Panc1 (cell line): Measurements from ENCODE around the gene ATRN. TPM values are rescaled to one million over a fixed set of nuclear protein-coding genes. Genes with fewer than 3 reads are reported as not detected.
A peak's percentile ranks its signal among the peaks of the same experiment; 100 is the strongest.

Experiments used
- ATAC-seq: fragments of 200-7000 bp; cut with Tn5 transposase; 2 replicates; pipeline ENCODE4 v1.9.1; 2020; ENCODE audit warnings: mild to moderate bottlenecking, moderate library complexity
- BruUV-seq: library from RNA; stranded (reverse); fragments of 400-500 nt; replicated peaks from 2 replicates; lab custom pipeline; 2021; lab: Mats Ljungman, UMichigan
- CTCF ChIA-PET: fragments of 300-600 bp; sonication (Branson Sonifier 250); formaldehyde crosslinking; loops from one replicate; lab custom pipeline; 2022; ENCODE audit warnings: antibody characterized with exemption; lab: Charles Lee
- POLR2A ChIA-PET: fragments of 300-600 bp; sonication (Branson Sonifier 250); formaldehyde crosslinking; loops from one replicate; lab custom pipeline; 2022; ENCODE audit warnings: antibody characterized with exemption; lab: Charles Lee
- DNase-seq: peaks from one replicate; pipeline ENCODE4 v3.0.0-alpha.2; 2010; ENCODE audit warnings: low read depth, low spot score
- H3K27ac ChIP-seq: 2 replicates; pipeline ENCODE4 v1.5.1; 2011; ENCODE audit warnings: mild to moderate bottlenecking, low read length, inconsistent platforms
- H3K27me3 ChIP-seq: fragments of 200-500 bp; sonication (Bioruptor generic); 2 replicates; pipeline ENCODE4 v1.6.0; 2014; ENCODE audit warnings: low read length, inconsistent platforms; ENCODE audit not compliant: control insufficient read depth, insufficient read depth
- H3K36me3 ChIP-seq: fragments of 200-500 bp; sonication (Bioruptor generic); 2 replicates; pipeline ENCODE4 v1.5.1; 2014; ENCODE audit warnings: inconsistent platforms, mild to moderate bottlenecking, low read length, moderate library complexity; ENCODE audit not compliant: control insufficient read depth, insufficient read depth
- H3K4me1 ChIP-seq: 2 replicates; pipeline ENCODE4 v1.5.1; 2011; ENCODE audit warnings: inconsistent platforms, mild to moderate bottlenecking, low read length, moderate library complexity; ENCODE audit not compliant: control insufficient read depth, insufficient read depth
- H3K4me3 ChIP-seq, 2 experiments: 2 replicates each; pipeline ENCODE4 v1.5.1; 2011 to 2012; ENCODE audit warnings: low read depth in 2 of 2, low read length in 2 of 2, mild to moderate bottlenecking in 2 of 2, inconsistent platforms in 1 of 2, moderate library complexity in 1 of 2
- H3K9me3 ChIP-seq: fragments of 200-500 bp; sonication (Bioruptor generic); 2 replicates; pipeline ENCODE4 v1.5.1; 2014; ENCODE audit warnings: low read depth, mild to moderate bottlenecking, inconsistent platforms, low read length, moderate library complexity; ENCODE audit not compliant: control insufficient read depth, insufficient read depth
- POLR2AphosphoS5 ChIP-seq: IDR thresholded peaks from 2 replicates; pipeline ENCODE4 v1.6.1; 2012; ENCODE audit warnings: mild to moderate bottlenecking, low read depth, low read length, moderate library complexity
- SIN3A ChIP-seq: IDR thresholded peaks from 2 replicates; pipeline ENCODE4 v1.6.1; 2012; ENCODE audit warnings: low read depth, mild to moderate bottlenecking, low read length, moderate library complexity, borderline replicate concordance; ENCODE audit not compliant: insufficient read depth
- TCF7L2 ChIP-seq: IDR thresholded peaks from 2 replicates; pipeline ENCODE4 v1.6.1; 2011; ENCODE audit warnings: mild to moderate bottlenecking, low read depth, low read length, inconsistent platforms
- in situ Hi-C: cut with HindIII; loops from 2 replicates; pipeline ENCODE4 v1.10.0; 2016; ENCODE audit warnings: low sequenced_read_pairs, low pct_unique_long_range_greater_than_20kb
- intact Hi-C: fragments of 100-400 bp; cut with micrococcal nuclease; formaldehyde crosslinking; loops from one replicate; pipeline ENCODE4 v1.10.0; 2022; ENCODE audit not compliant: unreplicated experiment
- total RNA-seq: library from RNA; stranded (reverse); gene quantifications from one replicate; pipeline ENCODE4 v1.2.1, GENCODE V29; 2021; ENCODE audit not compliant: unreplicated experiment
- TF ChIP-seq, protein P1 (sequence below): fragments of 450-650 bp; IDR thresholded peaks from 2 replicates; pipeline ENCODE4 v1.5.1; 2017; ENCODE audit warnings: mild to moderate bottlenecking
- TF ChIP-seq, protein P2 (sequence below), 2 experiments: IDR thresholded peaks; 2 replicates each; pipeline ENCODE4 v1.6.1; 2011 to 2012; ENCODE audit warnings: low read depth in 2 of 2, control low read depth in 1 of 2, low read length in 1 of 2, mild to moderate bottlenecking in 1 of 2, moderate library complexity in 1 of 2; ENCODE audit not compliant: insufficient read depth in 1 of 2

Gene ATRN
- total RNA-seq, 1 experiment from 2014 or later, result 33.8 TPM

DNA sequence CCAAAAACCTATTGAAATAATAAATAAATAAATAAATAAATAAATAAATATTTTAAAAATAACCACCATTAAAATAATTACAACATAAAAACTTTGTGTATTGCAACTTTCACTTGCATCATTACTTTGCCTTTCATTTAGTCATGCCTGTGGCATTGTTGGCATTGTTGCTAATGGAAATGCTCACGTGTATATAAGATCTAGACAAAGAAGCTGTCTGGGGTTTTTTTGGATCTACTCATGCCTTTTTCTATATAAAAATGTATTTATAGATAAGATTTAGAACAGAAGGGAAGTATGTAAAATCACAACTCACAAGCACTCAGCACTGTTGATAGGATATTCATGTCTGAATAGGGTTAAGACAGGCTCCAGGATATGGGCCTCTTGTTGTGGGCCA, 164.5 kb downstream of the ATRN start:
- ATAC-seq (no peak), DNase-seq (no peak)
- intact Hi-C loops (no loop called here), in situ Hi-C loops (no loop called here)
- Histone ChIP-seq H3K27ac (no peak overlapping the region), H3K27me3 (no peaks in the 10 kb centered on the region), H3K4me3 (no peak overlapping the region), H3K9me3 (no peaks in the 10 kb centered on the region), H3K4me1 (no peaks in the 10 kb centered on the region), H3K36me3 (no peaks in the 10 kb centered on the region)
- TF ChIP-seq, protein P1, sequence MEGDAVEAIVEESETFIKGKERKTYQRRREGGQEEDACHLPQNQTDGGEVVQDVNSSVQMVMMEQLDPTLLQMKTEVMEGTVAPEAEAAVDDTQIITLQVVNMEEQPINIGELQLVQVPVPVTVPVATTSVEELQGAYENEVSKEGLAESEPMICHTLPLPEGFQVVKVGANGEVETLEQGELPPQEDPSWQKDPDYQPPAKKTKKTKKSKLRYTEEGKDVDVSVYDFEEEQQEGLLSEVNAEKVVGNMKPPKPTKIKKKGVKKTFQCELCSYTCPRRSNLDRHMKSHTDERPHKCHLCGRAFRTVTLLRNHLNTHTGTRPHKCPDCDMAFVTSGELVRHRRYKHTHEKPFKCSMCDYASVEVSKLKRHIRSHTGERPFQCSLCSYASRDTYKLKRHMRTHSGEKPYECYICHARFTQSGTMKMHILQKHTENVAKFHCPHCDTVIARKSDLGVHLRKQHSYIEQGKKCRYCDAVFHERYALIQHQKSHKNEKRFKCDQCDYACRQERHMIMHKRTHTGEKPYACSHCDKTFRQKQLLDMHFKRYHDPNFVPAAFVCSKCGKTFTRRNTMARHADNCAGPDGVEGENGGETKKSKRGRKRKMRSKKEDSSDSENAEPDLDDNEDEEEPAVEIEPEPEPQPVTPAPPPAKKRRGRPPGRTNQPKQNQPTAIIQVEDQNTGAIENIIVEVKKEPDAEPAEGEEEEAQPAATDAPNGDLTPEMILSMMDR, result no peak
- TF ChIP-seq TCF7L2 (no peak), POLR2AphosphoS5 (no peak), SIN3A (no peak)
- TF ChIP-seq, protein P2, sequence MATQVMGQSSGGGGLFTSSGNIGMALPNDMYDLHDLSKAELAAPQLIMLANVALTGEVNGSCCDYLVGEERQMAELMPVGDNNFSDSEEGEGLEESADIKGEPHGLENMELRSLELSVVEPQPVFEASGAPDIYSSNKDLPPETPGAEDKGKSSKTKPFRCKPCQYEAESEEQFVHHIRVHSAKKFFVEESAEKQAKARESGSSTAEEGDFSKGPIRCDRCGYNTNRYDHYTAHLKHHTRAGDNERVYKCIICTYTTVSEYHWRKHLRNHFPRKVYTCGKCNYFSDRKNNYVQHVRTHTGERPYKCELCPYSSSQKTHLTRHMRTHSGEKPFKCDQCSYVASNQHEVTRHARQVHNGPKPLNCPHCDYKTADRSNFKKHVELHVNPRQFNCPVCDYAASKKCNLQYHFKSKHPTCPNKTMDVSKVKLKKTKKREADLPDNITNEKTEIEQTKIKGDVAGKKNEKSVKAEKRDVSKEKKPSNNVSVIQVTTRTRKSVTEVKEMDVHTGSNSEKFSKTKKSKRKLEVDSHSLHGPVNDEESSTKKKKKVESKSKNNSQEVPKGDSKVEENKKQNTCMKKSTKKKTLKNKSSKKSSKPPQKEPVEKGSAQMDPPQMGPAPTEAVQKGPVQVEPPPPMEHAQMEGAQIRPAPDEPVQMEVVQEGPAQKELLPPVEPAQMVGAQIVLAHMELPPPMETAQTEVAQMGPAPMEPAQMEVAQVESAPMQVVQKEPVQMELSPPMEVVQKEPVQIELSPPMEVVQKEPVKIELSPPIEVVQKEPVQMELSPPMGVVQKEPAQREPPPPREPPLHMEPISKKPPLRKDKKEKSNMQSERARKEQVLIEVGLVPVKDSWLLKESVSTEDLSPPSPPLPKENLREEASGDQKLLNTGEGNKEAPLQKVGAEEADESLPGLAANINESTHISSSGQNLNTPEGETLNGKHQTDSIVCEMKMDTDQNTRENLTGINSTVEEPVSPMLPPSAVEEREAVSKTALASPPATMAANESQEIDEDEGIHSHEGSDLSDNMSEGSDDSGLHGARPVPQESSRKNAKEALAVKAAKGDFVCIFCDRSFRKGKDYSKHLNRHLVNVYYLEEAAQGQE (IDR thresholded peaks at IDR 0.05; ENCODE audit: insufficient read depth in 1 of 2, low read depth in 2 of 2, low read length in 1 of 2), result no peak
- ChIA-PET CTCF (no interaction called here), POLR2A (no interaction called here)
- BruUV-seq, result no TSS peak

DNA sequence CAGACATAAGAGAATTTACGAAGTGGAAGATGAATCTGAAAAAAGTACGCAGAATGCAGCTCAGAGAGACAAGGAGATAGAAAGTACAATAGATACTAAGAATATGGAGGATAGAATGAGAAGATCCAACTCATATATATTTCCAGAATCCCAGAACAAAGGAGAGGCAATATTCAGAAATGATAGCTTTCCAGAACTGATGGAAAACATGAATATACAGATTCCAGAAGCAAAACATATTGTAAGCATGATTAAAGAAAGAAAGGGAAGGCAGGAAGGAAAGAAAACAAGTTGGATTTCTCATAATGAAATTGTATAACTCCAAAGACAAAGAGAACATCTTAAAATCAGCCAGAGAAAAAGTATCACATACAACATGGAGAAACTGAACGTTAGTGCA, 169.4 kb downstream of the ATRN start:
- no peak for DNase-seq
- ATAC-seq, result no peak
- no peaks in the 10 kb centered on the region for H3K4me1 ChIP-seq

More for the DNA sequence above, 169.4 kb downstream of the ATRN start:
- intact Hi-C loops (no loop called here), in situ Hi-C loops (no loop called here)
- no peak overlapping the region for H3K4me3 ChIP-seq
- ChIA-PET CTCF (no interaction called here), POLR2A (no interaction called here)
- no peak overlapping the region for H3K27ac ChIP-seq
- BruUV-seq, result TSS peak; percentile 50
- no peak for TF ChIP-seq POLR2AphosphoS5
- no peak for TF ChIP-seq TCF7L2
- TF ChIP-seq, protein P2 (IDR thresholded peaks at IDR 0.05; ENCODE audit: insufficient read depth in 1 of 2, low read depth in 2 of 2, low read length in 1 of 2), result no peak
- TF ChIP-seq SIN3A, result no peak
- TF ChIP-seq, protein P1, result no peak
- H3K36me3 ChIP-seq, result no peaks in the 10 kb centered on the region
- H3K27me3 ChIP-seq, result no peaks in the 10 kb centered on the region
- H3K9me3 ChIP-seq, result no peaks in the 10 kb centered on the region
